GM19238 (cell line): ENCODE measurements around the gene GNAO1.

Source experiments
- DNase-seq: peaks from one replicate; pipeline ENCODE4 v3.0.0; 2011; ENCODE audit warnings: low spot score; ENCODE audit not compliant: insufficient read length

GNAO1 gene

DNA sequence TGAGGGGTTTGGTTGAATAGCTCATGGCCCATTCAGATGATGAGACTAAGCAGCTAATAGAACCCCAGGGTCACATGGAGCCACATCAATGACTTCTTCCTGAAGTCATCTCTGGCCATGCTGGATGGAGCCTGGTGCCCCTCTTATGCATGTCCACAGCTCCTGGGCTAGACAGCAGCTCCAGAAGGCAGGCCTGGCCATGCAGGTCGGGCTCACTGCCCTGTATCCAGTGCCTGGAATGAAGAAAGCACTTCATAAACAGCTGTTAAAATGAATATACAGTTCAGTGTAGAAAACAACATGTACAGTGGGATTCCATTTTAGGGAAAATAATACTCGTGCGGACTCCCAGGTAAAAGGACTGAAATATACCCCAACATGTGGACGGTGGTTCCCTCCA, 73.9 kb downstream of the GNAO1 start:
- DNase-seq = no peak

DNA sequence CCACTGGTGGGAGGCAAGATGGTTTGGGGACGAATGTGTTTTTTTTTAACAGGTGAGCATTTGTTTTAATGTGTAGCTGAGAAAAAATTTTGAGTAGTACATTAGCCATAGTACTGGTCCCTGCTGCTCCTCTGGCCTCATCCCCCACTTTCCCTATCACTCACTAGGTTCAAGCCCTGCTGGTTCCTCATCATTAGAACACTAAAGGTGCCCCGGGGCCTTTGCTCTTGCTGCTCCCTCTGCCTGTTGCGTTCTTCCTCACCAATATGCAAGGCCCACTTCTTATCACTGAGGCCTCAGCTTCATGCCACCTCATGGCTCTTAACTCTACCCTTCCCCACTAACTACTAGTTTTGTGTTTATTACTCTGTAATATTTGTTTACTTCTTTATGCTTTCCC, 74.5 kb downstream of the GNAO1 start:
- no peak for DNase-seq

DNA sequence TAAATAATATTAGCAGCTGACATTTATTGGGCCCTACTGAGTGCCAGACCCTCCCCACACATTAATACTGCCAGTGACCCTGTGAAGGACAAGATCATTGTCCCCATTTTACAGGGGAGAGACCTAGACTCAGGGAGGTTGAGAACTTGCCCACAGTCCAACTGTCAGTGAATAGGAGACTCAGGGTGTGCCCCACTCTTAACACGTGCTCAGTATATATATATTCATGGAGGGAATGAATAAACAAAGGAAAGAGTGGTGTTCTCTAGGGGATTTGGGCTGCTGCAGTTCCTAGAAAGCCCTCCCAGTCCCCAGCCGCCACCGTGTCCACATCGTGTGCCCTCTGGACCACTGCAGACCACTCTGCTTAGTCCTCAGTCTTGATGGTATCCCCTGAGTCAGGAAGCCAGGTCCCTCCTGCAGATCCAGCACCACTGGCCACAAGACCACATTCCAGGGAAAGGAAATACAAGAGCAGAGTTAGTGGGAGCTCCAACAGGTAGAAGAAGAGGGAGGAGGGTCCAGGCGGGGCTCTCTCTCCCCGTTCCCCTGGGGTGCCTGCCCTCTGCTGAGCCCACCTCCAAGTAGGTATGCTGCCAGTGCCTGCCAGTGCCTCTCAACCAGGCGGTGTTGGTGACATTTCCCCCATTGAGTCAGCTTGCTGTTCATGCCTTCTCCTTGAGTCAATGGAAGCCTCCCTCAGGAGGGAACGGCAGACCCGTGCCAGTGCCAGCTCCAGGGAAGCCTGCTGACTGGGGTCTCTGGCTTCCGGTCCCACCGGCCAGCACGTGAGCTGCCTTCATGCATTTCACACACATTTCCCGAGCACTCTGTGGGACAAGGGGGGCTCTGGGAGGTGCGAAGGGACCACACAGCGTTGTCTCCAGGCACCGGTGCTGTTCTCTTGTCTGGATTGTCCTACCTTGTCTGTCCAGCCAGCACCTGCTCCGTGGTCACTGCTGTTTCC, 75.6 kb downstream of the GNAO1 start:
- DNase-seq = no peak

DNA sequence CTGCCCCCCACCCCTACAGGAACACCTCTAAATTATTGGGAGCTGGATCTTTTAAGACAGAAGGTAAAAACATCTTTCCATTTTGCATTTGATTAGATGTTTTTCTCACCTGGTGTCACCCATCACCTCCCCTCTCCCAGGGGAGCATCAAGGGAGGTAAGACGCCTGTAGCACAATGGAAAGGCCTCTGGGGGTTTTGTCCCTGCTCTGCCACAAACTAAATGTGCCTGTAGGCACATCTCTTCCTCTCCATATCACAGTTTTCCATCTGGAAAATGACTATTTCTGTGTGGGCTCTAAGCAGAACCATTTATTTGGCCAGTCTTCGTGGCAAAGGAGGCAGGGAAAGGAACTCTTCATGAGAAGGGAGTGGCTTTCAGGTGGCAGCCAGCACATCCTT, 76.6 kb downstream of the GNAO1 start:
- no peak for DNase-seq

DNA sequence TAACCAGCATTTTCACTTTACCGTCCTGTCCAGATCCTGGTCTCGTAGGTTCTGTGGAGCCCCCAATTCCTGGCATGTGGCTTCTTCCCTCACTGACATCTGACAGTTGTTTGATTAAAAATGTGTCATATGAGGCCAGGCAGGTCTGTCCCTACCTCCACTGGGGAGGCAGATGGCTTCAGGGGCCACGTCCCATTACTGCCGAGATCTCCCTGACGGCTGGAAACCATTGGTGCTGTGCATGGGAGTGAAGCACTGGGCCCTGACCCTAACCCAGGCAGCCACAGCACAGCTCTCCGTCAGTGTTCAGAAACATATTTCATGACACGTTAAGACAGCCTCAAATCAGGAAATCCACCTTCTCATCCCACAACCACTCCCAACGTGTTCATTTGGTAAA, 77.5 kb downstream of the GNAO1 start:
- DNase-seq = no peak

DNA sequence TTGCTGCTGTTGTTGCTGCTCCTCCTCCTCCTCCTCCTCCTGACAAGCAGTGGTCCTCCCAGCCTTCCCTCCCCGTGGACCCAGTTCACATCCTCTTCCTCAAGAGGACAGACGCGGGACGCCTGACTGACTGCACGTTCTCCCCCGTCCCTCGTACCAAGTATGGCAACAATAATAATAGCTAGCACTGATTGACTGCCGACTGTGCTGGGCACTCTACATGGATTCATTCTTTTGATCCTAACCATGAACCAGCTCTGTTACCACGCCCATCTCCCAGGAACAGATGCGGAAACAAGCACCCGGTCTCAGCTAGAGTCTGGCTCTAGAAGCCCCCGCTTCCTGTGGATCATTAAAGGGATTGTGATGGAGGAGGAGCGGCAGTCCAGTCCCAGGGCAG, 78.0 kb downstream of the GNAO1 start:
- DNase-seq = no peak

DNA sequence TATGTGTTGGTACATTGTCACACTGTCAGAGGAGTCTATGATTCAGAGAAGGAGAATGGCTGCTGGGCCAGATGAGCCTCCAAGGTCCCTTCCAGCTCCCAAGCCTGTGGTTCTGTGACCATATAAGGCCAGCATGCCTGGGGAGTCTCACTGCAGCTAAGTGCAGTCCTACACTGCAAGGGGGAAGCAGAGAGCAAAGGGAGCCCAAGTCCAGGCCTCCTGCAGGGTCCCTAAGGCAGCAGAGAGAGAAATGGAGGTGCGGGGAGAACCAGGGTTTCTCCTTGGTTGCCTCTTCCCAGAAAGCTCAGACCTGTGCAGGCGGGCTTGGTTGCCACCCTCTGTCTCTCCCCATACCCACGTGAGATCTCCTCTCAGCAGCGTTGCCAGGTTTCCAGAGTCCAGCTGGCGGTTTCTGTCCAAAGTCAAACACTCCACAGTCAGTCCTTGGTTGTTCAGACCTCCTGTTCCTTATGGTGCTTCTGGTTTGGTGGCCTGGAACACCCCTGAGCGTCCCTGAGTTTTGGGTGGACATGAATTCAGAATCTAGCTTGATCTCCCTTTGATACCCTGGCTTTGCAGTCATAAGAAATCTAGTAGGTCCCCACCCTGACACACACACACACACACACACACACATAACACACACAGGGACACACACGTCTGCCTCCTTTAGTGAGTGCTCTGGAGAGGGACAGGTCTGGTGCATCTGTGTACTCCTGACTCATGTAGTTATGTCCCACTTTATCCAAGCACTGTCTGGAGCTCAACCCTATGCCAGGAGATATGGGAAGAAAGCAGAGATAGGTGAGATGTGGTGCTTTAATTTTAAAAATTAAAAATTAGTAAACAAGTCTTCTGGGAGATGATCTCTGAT, 78.8 kb downstream of the GNAO1 start:
- no peak for DNase-seq

DNA sequence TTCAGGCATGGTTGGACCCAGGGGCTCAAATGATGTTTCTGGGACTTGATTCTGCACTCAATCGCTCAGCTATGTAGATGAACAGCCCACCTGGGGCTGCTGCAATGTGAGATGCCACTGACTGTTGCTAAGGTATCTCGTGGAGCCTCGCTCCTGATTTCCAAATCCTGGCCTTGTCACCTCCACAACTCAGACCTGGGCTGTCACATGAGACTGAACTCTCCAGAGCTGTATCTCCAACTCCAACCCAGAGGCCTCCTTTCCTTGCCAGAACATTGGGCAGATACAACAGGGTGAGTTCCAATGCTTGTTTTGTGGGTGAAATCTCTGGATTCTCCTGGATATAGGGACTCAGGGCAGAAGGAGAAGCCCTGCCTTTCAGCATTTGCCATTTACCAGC, 79.5 kb downstream of the GNAO1 start:
- DNase-seq = no peak

DNA sequence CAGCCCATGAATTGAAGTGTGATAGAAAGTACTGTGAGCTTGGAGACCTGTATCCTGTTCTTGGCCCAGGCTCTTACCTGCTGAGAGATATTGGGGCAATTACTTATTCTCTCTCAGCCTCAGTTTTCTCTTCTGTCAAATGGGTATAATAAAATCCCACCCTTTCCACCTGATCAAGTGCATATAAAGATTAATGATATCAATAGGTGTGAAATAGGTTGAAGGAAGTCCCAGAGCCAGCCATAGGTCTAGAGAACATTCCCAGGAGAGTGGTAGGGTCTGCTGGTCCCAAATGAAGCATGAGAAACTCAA, 81.2 kb downstream of the GNAO1 start:
- DNase-seq = no peak

DNA sequence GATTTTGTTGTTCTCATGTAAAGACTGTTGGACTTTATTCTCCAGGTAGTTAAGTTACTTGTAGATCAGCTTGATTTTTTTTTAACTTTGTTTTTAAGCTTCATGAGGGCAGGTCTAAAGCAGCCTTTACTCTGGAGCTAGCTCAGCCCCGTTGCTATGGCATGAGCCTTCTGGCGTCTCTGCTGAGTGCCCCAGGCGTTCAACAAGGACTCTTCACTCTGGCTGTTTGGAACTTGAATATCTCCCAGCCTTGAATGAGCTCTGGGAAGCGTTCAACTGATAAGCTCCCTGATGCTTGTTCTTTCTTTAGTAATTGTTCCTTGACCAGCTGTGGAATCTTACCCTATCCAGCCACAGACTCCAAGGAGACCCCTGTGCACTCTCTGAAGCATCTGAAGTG, 82.3 kb downstream of the GNAO1 start:
- DNase-seq = no peak

DNA sequence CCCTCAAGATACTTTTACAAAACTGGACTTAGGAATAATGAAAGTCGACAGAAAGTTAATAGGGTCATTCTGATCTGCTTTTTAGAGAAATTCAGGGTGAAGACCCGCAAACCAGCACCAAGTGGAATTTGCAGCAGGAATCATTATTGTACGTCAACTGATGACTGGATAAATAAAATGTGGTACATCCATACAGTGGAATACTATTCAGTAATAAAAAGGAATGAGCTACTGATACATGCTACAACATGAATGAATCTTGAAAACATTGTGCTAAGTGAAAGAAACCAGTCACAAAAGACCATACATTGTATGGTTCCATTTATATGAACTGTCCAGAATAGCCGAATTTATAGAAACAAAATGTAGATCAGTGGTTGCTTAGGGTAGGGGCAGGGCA, 83.1 kb downstream of the GNAO1 start:
- no peak for DNase-seq

DNA sequence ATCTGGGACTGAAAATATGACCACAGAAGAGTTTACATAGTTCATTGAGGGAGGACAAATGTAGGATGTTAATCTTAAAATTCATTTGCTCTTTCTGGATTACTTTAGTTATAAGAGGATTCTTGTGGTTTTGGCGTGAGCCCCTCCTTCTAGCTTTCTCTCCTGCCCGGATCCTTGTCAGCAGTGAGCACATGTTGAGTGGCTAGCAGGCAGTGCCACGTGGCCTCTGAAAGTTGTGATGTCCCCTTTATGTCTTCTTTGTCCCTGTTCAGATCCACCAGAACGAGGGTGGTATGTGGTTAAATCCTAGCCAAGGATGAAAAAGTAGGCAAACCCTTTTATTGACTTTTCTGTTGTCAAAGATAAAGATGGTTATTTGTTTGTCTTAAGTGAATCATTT, 83.8 kb downstream of the GNAO1 start:
- DNase-seq = no peak

DNA sequence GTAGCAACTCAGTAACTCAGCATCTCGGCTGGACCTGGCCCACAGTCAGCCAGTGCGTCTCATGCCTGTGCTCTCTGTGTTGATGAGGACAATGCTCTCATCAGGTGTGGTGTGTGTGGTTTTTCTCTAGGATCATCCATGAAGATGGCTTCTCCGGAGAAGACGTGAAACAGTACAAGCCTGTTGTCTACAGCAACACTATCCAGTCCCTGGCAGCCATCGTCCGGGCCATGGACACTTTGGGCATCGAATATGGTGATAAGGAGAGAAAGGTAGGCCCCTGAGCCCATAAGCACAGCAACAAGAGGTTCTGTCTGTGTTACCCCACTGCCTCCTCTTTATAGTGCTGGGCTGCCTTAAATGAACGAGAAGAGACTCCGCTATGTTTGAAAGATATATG, 84.5 kb downstream of the GNAO1 start:
- DNase-seq = no peak

DNA sequence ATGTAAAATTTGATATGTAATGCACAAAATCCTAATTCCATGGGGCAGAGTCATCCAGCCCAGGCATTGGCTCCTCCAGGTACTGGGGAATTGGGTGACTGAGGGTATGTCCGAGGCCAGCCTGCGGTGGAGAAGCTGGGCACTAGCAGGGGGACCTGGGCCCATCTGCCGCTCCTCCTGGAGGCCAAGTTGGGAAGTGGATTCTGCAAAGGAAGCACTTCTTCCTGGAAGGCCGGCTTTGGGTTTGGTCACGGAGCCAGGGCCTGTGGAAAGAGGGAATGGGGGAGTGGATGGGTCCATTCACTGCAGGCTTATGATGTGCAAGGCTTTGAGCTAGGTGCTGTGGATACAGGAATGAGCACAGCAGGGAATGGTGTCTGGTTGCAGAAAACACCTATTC, 85.8 kb downstream of the GNAO1 start:
- no peak for DNase-seq

DNA sequence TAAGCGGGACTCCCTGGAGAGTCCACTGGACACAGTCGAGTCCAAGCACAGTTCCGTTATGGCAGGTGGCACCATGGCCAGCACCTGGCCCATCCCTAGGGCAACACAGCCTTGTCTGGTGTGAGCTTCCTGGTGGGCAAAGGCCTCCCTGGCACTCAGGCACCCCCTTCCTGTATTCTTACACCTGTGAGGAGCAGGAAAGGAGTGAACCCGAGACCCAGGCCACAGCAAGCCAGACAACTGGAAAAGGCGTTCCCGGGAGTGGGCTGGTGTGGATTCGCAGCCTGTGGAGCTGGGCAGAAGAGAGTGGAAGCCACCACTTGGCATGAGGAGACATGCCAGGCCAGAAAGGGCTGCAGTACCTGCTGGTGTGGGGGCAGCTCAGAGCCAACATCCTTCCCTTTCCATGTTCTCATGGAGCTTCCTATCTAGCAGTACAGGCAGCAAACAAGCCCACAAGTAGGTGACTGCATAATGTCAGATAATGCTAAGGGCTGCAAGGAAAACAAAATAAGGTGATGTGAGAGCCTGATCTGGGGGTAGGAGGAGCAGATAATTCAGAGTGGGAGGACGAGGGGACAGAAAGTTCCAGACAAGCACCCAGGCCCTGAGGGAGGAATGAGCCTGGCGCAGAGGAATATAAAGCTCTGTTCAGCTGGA, 87.0 kb downstream of the GNAO1 start:
- DNase-seq = no peak

DNA sequence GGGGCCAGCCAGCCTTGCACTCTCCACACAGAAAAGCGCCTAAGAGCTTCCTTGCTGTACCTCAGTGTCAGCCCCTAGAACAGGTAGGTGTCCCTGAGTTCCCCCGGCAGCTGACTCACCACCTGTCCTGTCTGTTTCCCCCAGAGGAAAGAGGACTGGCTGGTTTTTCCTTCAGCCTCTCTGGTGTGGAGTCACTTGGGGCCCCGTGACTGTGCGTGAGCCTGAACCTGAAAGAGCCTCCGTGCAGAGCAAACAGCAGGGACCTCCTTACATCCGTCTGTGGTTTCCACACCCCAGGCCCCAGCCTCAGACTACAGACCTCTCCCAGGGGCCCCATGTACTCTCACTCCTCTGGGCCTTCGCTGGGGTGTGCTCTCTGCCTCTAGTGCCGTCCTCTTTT, 87.8 kb downstream of the GNAO1 start:
- no peak for DNase-seq

DNA sequence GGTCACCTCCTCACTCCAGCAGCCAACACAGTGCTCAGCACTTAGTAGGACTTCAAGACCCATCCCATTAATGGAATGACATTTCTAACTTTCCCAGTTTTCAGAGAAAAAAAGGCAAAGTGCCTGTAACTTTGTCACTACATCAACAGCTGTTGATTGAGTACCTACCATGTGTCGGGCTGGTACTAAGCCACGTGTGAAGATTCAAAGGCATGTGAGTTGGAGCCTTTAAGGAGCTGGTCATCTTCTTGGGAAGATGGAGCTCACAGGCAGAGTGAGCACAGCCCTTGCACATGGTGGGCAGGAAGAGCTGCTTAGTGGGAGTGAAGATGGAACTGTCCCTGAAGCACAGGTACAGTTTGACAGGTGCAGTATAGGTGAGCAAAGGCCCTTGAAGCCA, 88.6 kb downstream of the GNAO1 start:
- DNase-seq = no peak

DNA sequence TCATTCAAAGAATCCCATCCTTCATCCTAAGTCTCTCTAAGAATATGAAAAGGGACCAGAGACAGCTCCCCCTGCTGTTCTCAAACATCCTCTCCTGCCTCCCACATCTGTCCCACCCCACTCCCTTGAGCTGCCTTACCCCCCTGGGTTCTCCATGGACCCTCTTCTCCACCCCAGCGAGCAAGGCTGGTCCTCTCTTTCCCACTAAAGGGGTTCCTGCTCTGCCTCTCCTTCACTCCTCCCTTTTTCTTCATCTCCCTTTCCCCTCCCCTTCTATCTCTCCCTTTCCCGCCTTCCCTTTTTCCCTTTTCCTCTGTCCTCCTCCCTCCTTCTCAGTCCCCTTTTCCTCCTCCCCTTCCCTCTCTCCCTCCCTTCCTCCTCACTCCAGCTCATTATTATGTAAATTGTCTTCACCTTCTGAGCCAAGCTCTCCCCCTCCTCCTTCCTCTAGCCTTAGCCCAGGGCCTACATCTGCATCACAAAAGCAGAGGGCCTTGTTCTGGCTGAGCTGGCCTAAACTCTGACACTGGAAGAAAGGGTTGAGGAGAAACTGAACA, 90.0 kb downstream of the GNAO1 start:
- no peak for DNase-seq

DNA sequence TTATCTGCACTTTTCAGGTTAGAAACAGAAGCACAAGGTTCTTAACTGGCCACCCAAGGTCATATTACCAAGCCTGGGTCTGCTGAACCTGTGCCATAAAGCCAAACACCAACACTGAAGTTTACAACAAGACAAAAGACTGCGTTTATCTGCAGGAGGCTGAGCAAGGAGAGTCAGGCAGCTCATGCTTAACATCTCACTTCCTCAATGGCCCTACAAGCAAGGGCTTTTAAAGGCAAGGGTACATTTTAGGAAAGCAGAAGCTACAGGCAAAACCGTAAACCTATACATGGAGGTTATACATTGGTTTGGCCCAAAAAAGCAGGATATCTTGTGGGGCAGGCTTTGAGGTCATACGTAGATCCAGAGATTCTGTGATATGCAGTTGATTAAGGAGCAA, 91.2 kb downstream of the GNAO1 start:
- DNase-seq = no peak

DNA sequence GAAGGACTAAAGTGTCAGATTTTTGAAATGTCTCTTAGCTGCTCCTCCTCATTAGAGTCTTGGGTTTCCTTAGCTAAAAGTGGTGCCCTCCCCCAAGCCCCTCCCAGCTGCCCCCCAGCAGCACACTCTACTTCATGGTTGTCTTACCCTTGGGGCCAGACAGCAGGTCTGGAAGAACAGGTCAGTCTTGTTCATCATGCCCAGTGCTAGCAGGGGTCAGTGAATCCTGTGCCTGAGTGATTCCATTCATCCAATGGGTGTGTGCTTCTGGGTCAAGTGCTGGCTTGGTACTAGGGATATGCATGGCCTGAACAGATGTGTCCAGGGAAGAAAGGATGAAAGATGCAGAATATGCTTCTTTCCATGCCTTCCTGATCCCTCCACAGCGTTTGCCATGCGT, 93.2 kb downstream of the GNAO1 start:
- DNase-seq = no peak

DNA sequence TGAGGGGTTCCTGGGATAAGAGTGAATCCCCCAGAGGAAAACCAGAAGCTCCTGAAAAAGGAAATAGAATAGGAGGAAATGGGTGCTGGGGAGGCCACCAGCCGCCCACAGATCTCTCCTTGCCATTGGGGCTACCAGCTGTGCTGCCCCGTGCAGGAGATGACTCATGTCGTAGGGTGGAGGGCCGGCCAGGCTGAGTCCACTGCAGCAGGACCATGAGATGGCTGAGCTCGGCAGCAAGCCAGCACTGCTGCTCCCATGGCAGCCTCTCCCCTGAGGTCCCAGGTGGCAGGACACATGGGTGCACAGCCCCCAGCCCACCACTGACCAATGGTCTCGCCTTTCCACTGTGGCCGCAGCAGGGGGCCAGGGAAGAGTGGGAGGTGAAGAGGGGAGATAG, 95.5 kb downstream of the GNAO1 start:
- no peak for DNase-seq

DNA sequence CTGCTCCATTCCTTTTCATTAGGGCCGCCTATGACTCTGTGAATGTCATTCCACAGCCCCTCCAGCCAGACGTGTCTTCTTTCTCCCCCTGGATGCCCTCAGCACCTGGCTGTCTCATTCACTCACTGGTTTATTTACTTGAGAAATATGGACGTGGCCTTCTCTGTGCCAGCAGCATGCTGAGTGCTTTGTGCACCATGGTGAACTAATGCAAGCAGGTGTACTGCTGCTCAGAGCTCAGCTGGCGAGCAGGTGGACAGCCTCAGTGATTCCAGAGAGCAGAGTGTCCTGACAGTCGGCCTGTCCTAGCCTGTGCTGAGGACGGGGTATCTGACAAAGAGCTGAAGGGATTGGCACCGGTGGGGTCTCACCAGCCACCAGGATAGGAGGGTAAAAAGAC, 96.7 kb downstream of the GNAO1 start:
- DNase-seq = no peak
